Keratinocyte (primary cell): Measurements from ENCODE around the gene ZNF691.
"Not testable (repeated sequence)": the region's sequence is repeated elsewhere in the genome, so short reads cannot be mapped to it uniquely, and the experiment has no call there.

Experiments used
- EZH2 ChIP-seq: IDR thresholded peaks from one replicate; pipeline ENCODE4 v1.6.1; 2012; ENCODE audit warnings: inconsistent platforms, mild to moderate bottlenecking, low read length, moderate library complexity
- TF ChIP-seq, protein P1 (sequence below), 3 experiments: IDR thresholded peaks in 1 of 3; conservative IDR thresholded peaks in 1 of 3; optimal IDR thresholded peaks in 1 of 3; 2 replicates in 2 of 3; 3 replicates in 1 of 3; pipeline versions ENCODE3 to v1.5.1; 2011; ENCODE audit warnings: low read length in 3 of 3, mild to moderate bottlenecking in 3 of 3, moderate library complexity in 2 of 3, control low read depth in 1 of 3, inconsistent platforms in 1 of 3; ENCODE audit not compliant: insufficient read depth in 2 of 3; ENCODE audit errors: extremely low read depth in 1 of 3

DNA sequence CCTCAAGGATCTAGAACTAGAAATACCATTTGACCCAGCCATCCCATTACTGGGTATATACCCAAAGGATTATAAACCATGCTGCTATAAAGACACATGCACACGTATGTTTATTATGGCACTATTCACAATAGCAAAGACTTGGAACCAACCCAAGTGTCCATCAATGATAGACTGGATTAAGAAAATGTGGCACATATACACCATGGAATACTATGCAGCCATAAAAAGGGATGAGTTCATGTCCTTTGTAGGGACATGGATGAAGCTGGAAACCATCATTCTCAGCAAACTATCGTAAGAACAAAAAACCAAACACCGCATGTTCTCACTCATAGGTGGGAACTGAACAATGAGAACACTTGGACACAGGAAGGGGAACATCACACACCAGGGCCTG lies 31.6 kb upstream of the ZNF691 start:
- TF ChIP-seq, protein P1, sequence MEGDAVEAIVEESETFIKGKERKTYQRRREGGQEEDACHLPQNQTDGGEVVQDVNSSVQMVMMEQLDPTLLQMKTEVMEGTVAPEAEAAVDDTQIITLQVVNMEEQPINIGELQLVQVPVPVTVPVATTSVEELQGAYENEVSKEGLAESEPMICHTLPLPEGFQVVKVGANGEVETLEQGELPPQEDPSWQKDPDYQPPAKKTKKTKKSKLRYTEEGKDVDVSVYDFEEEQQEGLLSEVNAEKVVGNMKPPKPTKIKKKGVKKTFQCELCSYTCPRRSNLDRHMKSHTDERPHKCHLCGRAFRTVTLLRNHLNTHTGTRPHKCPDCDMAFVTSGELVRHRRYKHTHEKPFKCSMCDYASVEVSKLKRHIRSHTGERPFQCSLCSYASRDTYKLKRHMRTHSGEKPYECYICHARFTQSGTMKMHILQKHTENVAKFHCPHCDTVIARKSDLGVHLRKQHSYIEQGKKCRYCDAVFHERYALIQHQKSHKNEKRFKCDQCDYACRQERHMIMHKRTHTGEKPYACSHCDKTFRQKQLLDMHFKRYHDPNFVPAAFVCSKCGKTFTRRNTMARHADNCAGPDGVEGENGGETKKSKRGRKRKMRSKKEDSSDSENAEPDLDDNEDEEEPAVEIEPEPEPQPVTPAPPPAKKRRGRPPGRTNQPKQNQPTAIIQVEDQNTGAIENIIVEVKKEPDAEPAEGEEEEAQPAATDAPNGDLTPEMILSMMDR (optimal IDR thresholded peaks at IDR 0.05 in 1 of 3, IDR thresholded peaks at IDR 0.05 in 1 of 3, conservative IDR thresholded peaks at IDR 0.05 in 1 of 3; ENCODE audit: extremely low read depth in 1 of 3, insufficient read depth in 2 of 3, low read length in 3 of 3): not testable (repeated sequence)
- TF ChIP-seq EZH2: not testable (repeated sequence)
